HepG2 (cell line): ENCODE measurements around the gene GATB. TPM values are rescaled to one million over a fixed set of nuclear protein-coding genes. Genes with fewer than 3 reads are reported as not detected.

ENCODE experiments used
- ATAC-seq: fragments of 200-7000 bp; cut with Tn5 transposase; 3 replicates; pipeline ENCODE4 v1.9.1; 2020; ENCODE audit warnings: mild to moderate bottlenecking, moderate library complexity
- BruUV-seq: library from RNA; stranded (reverse); fragments of 400-500 nt; replicated peaks from 2 replicates; lab custom pipeline; 2021; lab: Mats Ljungman, UMichigan
- CTCF ChIA-PET: fragments of 300-600 bp; formaldehyde crosslinking; extraction: SDS; loops from one replicate; lab custom pipeline; 2021; ENCODE audit warnings: low total read pairs, inconsistent platforms, low intra/inter-chr PET ratio; lab: Yijun Ruan, JAX
- POLR2A ChIA-PET: fragments of 350-600 bp; sonication (Branson Sonifier 250); formaldehyde crosslinking; loops from one replicate; lab custom pipeline; 2020; ENCODE audit warnings: antibody characterized with exemption, inconsistent platforms; lab: Yijun Ruan, JAX
- DNase-seq: peaks from one replicate; pipeline ENCODE4 v3.0.0-alpha.2; 2015; ENCODE audit warnings: low spot score
- FAIRE-seq: peaks from 3 replicates; lab custom pipeline; 2011; peaks lifted over from hg19 to GRCh38; lab: Jason Lieb, UNC
- H2AFZ ChIP-seq: one replicate; pipeline ENCODE4 v1.6.1; 2011; ENCODE audit warnings: low read length, inconsistent platforms
- H3K27ac ChIP-seq: fragments of 300-600 bp; 3 replicates; pipeline ENCODE4 v1.8.0; 2011; ENCODE audit warnings: mixed run types, mild to moderate bottlenecking, mixed read lengths, low read length, inconsistent platforms; ENCODE audit not compliant: insufficient read depth; ENCODE audit errors: extremely low read length
- H3K27me3 ChIP-seq, 2 experiments: fragments of 200-600 bp in 1 of 2; 2 replicates in 1 of 2; 3 replicates in 1 of 2; pipeline versions ENCODE4 v1.6.0 to v1.8.0; 2011; ENCODE audit warnings: low read length in 2 of 2, mild to moderate bottlenecking in 2 of 2, moderate library complexity in 2 of 2, inconsistent platforms in 1 of 2; ENCODE audit not compliant: insufficient read depth in 2 of 2, control insufficient read depth in 1 of 2
- H3K36me3 ChIP-seq, 2 experiments: fragments of 200-600 bp in 1 of 2; replicated peaks in 1 of 2; 2 replicates in 1 of 2; 3 replicates in 1 of 2; pipeline versions ENCODE4 v1.5.1 to v1.8.0; 2011; ENCODE audit warnings: low read length in 2 of 2, inconsistent platforms in 1 of 2; ENCODE audit not compliant: insufficient read depth in 2 of 2, control insufficient read depth in 1 of 2
- H3K4me1 ChIP-seq: 2 replicates; pipeline ENCODE4 v1.5.1; 2012; ENCODE audit warnings: low read length, inconsistent platforms; ENCODE audit not compliant: insufficient read depth
- H3K4me2 ChIP-seq: 2 replicates; pipeline ENCODE4 v1.6.0; 2011; ENCODE audit warnings: low read depth, low read length, inconsistent platforms
- H3K4me3 ChIP-seq, 3 experiments: fragments of 200-600 bp in 1 of 3; sonication (generic), shearing (Covaris generic) in 1 of 3; replicated peaks in 1 of 3; 2 replicates each; pipeline ENCODE4 v1.5.1; 2011 to 2016; ENCODE audit warnings: low read length in 3 of 3, inconsistent platforms in 2 of 3, low read depth in 2 of 3, mild to moderate bottlenecking in 2 of 3, control low read depth in 1 of 3, mixed read lengths in 1 of 3; ENCODE audit not compliant: insufficient read depth in 1 of 3
- H3K79me2 ChIP-seq: one replicate; pipeline ENCODE4 v1.6.1; 2011; ENCODE audit warnings: low read length, inconsistent platforms; ENCODE audit not compliant: insufficient read depth
- H3K9ac ChIP-seq: 2 replicates; pipeline ENCODE4 v1.6.0; 2011; ENCODE audit warnings: mild to moderate bottlenecking, low read depth, low read length, inconsistent platforms; ENCODE audit not compliant: insufficient read depth
- H3K9me3 ChIP-seq: 2 replicates; pipeline ENCODE4 v1.5.1; 2012; ENCODE audit warnings: mild to moderate bottlenecking, low read length
- H4K20me1 ChIP-seq: 2 replicates; pipeline ENCODE4 v1.6.0; 2011; ENCODE audit warnings: inconsistent platforms, mild to moderate bottlenecking, low read length, moderate library complexity; ENCODE audit not compliant: insufficient read depth
- DR1 ChIP-seq: sonication (generic); formaldehyde crosslinking; IDR thresholded peaks from 2 replicates; pipeline ENCODE4 v1.8.0; 2021; ENCODE audit warnings: mild to moderate bottlenecking, missing genetic modification reagents, inconsistent platforms
- MLX ChIP-seq: IDR thresholded peaks from 2 replicates; pipeline ENCODE4 v1.6.1; 2016
- REST ChIP-seq, 2 experiments: IDR thresholded peaks; 2 replicates each; pipeline ENCODE4 v1.6.1; 2011 to 2012; ENCODE audit warnings: low read length in 2 of 2, borderline replicate concordance in 1 of 2, low read depth in 1 of 2, mild to moderate bottlenecking in 1 of 2, moderate library complexity in 1 of 2
- TP53 ChIP-seq: sonication (generic); formaldehyde crosslinking; conservative IDR thresholded peaks from 2 replicates; pipeline ENCODE4 v1.4.0; 2020; ENCODE audit warnings: missing genetic modification reagents
- ZNF329 ChIP-seq: sonication (generic); formaldehyde crosslinking; IDR thresholded peaks from 2 replicates; pipeline ENCODE4 v1.9.0; 2021; ENCODE audit warnings: low read depth, mild to moderate bottlenecking, missing genetic modification reagents
- ZNF350 ChIP-seq: sonication (generic); formaldehyde crosslinking; IDR thresholded peaks from 2 replicates; pipeline ENCODE4 v1.4.0; 2020; ENCODE audit warnings: mild to moderate bottlenecking, low read depth, missing genetic modification reagents, borderline replicate concordance
- ZNF574 ChIP-seq: sonication (generic); formaldehyde crosslinking; IDR thresholded peaks from 2 replicates; pipeline ENCODE4 v1.4.0; 2020; ENCODE audit warnings: missing genetic modification reagents
- ZNF770 ChIP-seq: sonication (generic); formaldehyde crosslinking; IDR thresholded peaks from 2 replicates; pipeline ENCODE4 v1.5.0; 2020; ENCODE audit warnings: mild to moderate bottlenecking, missing genetic modification reagents
- WGBS: methylation state at CpG from one replicate; pipeline ENCODE4 v1.1.6; 2017; ENCODE audit warnings: low lambda C conversion rate; 5-methylcytosine and 5-hydroxymethylcytosine counted together
- in situ Hi-C: cut with HindIII; loops from 2 replicates; pipeline ENCODE4 v1.10.0; 2017; ENCODE audit warnings: low pct_unique_long_range_greater_than_20kb; ENCODE audit not compliant: extremely low pct_ligation_motif_present
- intact Hi-C: fragments of 100-400 bp; cut with micrococcal nuclease; formaldehyde crosslinking; loops from one replicate; pipeline ENCODE4 v1.10.0; 2022; ENCODE audit not compliant: unreplicated experiment
- polyA plus RNA-seq, 8 experiments: library from polyadenylated mRNA; depleted of rRNA in 3 of 8; stranded (reverse) in 7 of 8; unstranded in 1 of 8; fragments of >200 nt; fragmentation: Illumina TruSeq in 4 of 8; extraction: Trizol in 4 of 8; gene quantifications; 2 replicates each; pipeline versions ENCODE4 v1.2.1 to v1.2.3, GENCODE V29; 2011 to 2016; ENCODE audit warnings: low read depth in 4 of 8, missing spikeins in 1 of 8, mixed read lengths in 1 of 8; ENCODE audit not compliant: insufficient read depth in 1 of 8
- total RNA-seq, 5 experiments: library from RNA; depleted of rRNA; stranded (reverse); fragments of >200 nt; fragmentation: Illumina TruSeq; extraction: Trizol; gene quantifications; 2 replicates each; pipeline ENCODE4 v1.2.3, GENCODE V29; 2016; ENCODE audit warnings: low read depth in 1 of 5

GATB gene
- total and polyA plus RNA-seq, 2 of the 13 experiments (the other 11 are each of a cell fraction or from before 2014, with no cell fraction given), result 32.3 to 32.4 TPM

- intact Hi-C loops (no loop called here), in situ Hi-C loops (no loop called here)
- Histone ChIP-seq H3K79me2 (no peaks in the 10 kb centered on the region), H4K20me1 (no peaks in the 10 kb centered on the region), H3K9me3 (no peaks in the 10 kb centered on the region), H3K27me3 (no peaks in the 10 kb centered on the region), H3K36me3 (peaks cover 4 to 15% of the 10 kb centered on the region in 2 experiments; a peak in 3 of 5 replicates), H3K4me3 (no peak overlapping the region), H3K9ac (no peak overlapping the region), H3K4me1 (no peaks in the 10 kb centered on the region), H2AFZ (no peak overlapping the region), H3K4me2 (no peak overlapping the region), H3K27ac (no peak overlapping the region)
- FAIRE-seq, result no peak
- no peak for ATAC-seq
- 95% methylated on average over 18 of the region's 18 CpGs for WGBS
- BruUV-seq, result no TSS peak
- ChIA-PET POLR2A (no interaction called here), CTCF (no interaction called here)
- DNase-seq, result no peak
- no peak for TF ChIP-seq ZNF350 (CRISPR knock-in tag)
- TF ChIP-seq DR1 (CRISPR knock-in tag), result no peak
- TF ChIP-seq ZNF329, result no peak
- no peak for TF ChIP-seq ZNF770 (CRISPR knock-in tag)
- no peak for TF ChIP-seq MLX (CRISPR knock-in tag)
- no peak for TF ChIP-seq REST (IDR thresholded peaks at IDR 0.05; ENCODE audit: borderline replicate concordance in 1 of 2, low read depth in 1 of 2, low read length in 2 of 2)
- no peak for TF ChIP-seq TP53 (CRISPR knock-in tag)
- TF ChIP-seq ZNF574 (CRISPR knock-in tag), result no peak
These were observed 67.8 kb downstream of the GATB start for GRCh38 chr4:151692821-151693673.
